ENCODE data around the gene COL13A1.

COL13A1 gene

GRCh38 chr10:69848454-69848853, 46.7 kb downstream of the COL13A1 start:
- DNase-seq = no peak

- DNase-seq = no peak
Measured at GRCh38 chr10:69849825-69850224, 48.1 kb downstream of the COL13A1 start.

- no peak for DNase-seq
Measured at GRCh38 chr10:69850440-69850839, 48.7 kb downstream of the COL13A1 start.

GRCh38 chr10:69851306-69851705, 49.6 kb downstream of the COL13A1 start:
- DNase-seq = no peak

GRCh38 chr10:69853064-69853463, 51.4 kb downstream of the COL13A1 start:
- DNase-seq = no peak

- no peak for DNase-seq
Measured at GRCh38 chr10:69854511-69855345, 53.0 kb downstream of the COL13A1 start.

GRCh38 chr10:69855346-69856111, 53.8 kb downstream of the COL13A1 start:
- no peak for DNase-seq

- DNase-seq = no peak
Measured at GRCh38 chr10:69856601-69857166, 55.0 kb downstream of the COL13A1 start.

- no peak for DNase-seq
Measured at GRCh38 chr10:69858201-69858600, 56.5 kb downstream of the COL13A1 start.

GRCh38 chr10:69860271-69860670, 58.6 kb downstream of the COL13A1 start:
- DNase-seq = no peak

GRCh38 chr10:69861251-69862240, 59.8 kb downstream of the COL13A1 start:
- DNase-seq = no peak

GRCh38 chr10:69862882-69863530, 61.3 kb downstream of the COL13A1 start:
- no peak for DNase-seq

GRCh38 chr10:69863580-69863979, 61.9 kb downstream of the COL13A1 start:
- no peak for DNase-seq

- DNase-seq = no peak
Measured at GRCh38 chr10:69864321-69864720, 62.6 kb downstream of the COL13A1 start.

GRCh38 chr10:69865450-69865849, 63.7 kb downstream of the COL13A1 start:
- DNase-seq = no peak

- no peak for DNase-seq
Measured at GRCh38 chr10:69866246-69866687, 64.6 kb downstream of the COL13A1 start.

- DNase-seq = no peak
Measured at GRCh38 chr10:69866688-69867461, 65.2 kb downstream of the COL13A1 start.

GRCh38 chr10:69867699-69868558, 66.2 kb downstream of the COL13A1 start:
- no peak for DNase-seq

GRCh38 chr10:69868821-69869220, 67.1 kb downstream of the COL13A1 start:
- no peak for DNase-seq
